Activated naive CD4-positive, alpha-beta T cell treated with anti-CD3 and anti-CD28 coated beads, Interleukin-2, amount 50 U/mL, for 24 hours (primary cell): ENCODE data around the gene HSD17B7.
A peak's percentile ranks its signal among the peaks of the same experiment; 100 is the strongest.
"Not testable (repeated sequence)": the region's sequence is repeated elsewhere in the genome, so short reads cannot be mapped to it uniquely, and the experiment has no call there.

Source experiments
- H3K27ac Mint-ChIP-seq: one replicate; pipeline ENCODE4 v1.8.0; 2021; ENCODE audit warnings: mild to moderate bottlenecking, mixed read lengths
- H3K27me3 Mint-ChIP-seq: one replicate; pipeline ENCODE4 v1.8.0; 2021; ENCODE audit warnings: mixed read lengths
- H3K36me3 Mint-ChIP-seq: one replicate; pipeline ENCODE4 v1.8.0; 2021; ENCODE audit warnings: mixed read lengths
- H3K4me1 Mint-ChIP-seq: one replicate; pipeline ENCODE4 v1.8.0; 2021; ENCODE audit warnings: mixed read lengths
- H3K4me3 Mint-ChIP-seq: one replicate; pipeline ENCODE4 v1.8.0; 2021; ENCODE audit warnings: mild to moderate bottlenecking, mixed read lengths
- H3K9me3 Mint-ChIP-seq: one replicate; pipeline ENCODE4 v1.8.0; 2021; ENCODE audit warnings: mixed read lengths

Gene HSD17B7

GRCh38 chr1:162790985-162791357 is 469 bp downstream of the HSD17B7 start:
- Mint-ChIP-seq H3K4me3 (peak overlapping the region; percentile 90), H3K27ac (peak overlapping the region; percentile 65)
- H3K27me3 Mint-ChIP-seq, H3K4me1 Mint-ChIP-seq, H3K9me3 Mint-ChIP-seq, H3K36me3 Mint-ChIP-seq: not testable (repeated sequence)

GRCh38 chr1:162794284-162794683 is 3.8 kb downstream of the HSD17B7 start:
- not testable (repeated sequence) for H3K27ac Mint-ChIP-seq, H3K4me3 Mint-ChIP-seq, H3K27me3 Mint-ChIP-seq, H3K9me3 Mint-ChIP-seq
- H3K36me3 Mint-ChIP-seq: peaks cover 11% of the 10 kb centered on the region
- H3K4me1 Mint-ChIP-seq: peaks cover 14% of the 10 kb centered on the region

GRCh38 chr1:162796617-162797279 is 6.2 kb downstream of the HSD17B7 start:
- not testable (repeated sequence) for H3K27me3 Mint-ChIP-seq, H3K4me3 Mint-ChIP-seq, H3K9me3 Mint-ChIP-seq, H3K27ac Mint-ChIP-seq
- Mint-ChIP-seq H3K36me3 (peaks cover 19% of the 10 kb centered on the region), H3K4me1 (peaks cover 14% of the 10 kb centered on the region)

- H3K9me3 Mint-ChIP-seq, H3K4me3 Mint-ChIP-seq, H3K27me3 Mint-ChIP-seq, H3K27ac Mint-ChIP-seq, H3K4me1 Mint-ChIP-seq: not testable (repeated sequence)
- peaks cover 25% of the 10 kb centered on the region for H3K36me3 Mint-ChIP-seq
Measured at GRCh38 chr1:162799995-162800830, 9.7 kb downstream of the HSD17B7 start.

- not testable (repeated sequence) for H3K27ac Mint-ChIP-seq, H3K9me3 Mint-ChIP-seq, H3K4me1 Mint-ChIP-seq, H3K27me3 Mint-ChIP-seq, H3K4me3 Mint-ChIP-seq
- peaks cover 27% of the 10 kb centered on the region for H3K36me3 Mint-ChIP-seq
Measured at GRCh38 chr1:162807503-162807902, 17.0 kb downstream of the HSD17B7 start.

- H3K9me3 Mint-ChIP-seq, H3K4me1 Mint-ChIP-seq: not testable (repeated sequence)
- peaks cover 11% of the 10 kb centered on the region for H3K36me3 Mint-ChIP-seq
Measured at GRCh38 chr1:162812357-162812756, 21.9 kb downstream of the HSD17B7 start.

GRCh38 chr1:162818136-162818535 is 27.6 kb downstream of the HSD17B7 start:
- not testable (repeated sequence) for H3K9me3 Mint-ChIP-seq, H3K36me3 Mint-ChIP-seq, H3K27ac Mint-ChIP-seq, H3K4me3 Mint-ChIP-seq
- H3K27me3 Mint-ChIP-seq: peaks cover 16% of the 10 kb centered on the region
- peaks cover 13% of the 10 kb centered on the region for H3K4me1 Mint-ChIP-seq

More at GRCh38 chr1:162812357-162812756, 21.9 kb downstream of the HSD17B7 start:
- H3K27ac Mint-ChIP-seq, H3K27me3 Mint-ChIP-seq, H3K4me3 Mint-ChIP-seq: not testable (repeated sequence)

- H3K36me3 Mint-ChIP-seq, H3K4me3 Mint-ChIP-seq, H3K27ac Mint-ChIP-seq, H3K9me3 Mint-ChIP-seq: not testable (repeated sequence)
- H3K4me1 Mint-ChIP-seq: peaks cover 15% of the 10 kb centered on the region
- H3K27me3 Mint-ChIP-seq: peaks cover 19% of the 10 kb centered on the region
Measured at GRCh38 chr1:162818666-162819065, 28.2 kb downstream of the HSD17B7 start.

GRCh38 chr1:162822391-162823200 is 32.1 kb downstream of the HSD17B7 start:
- peaks cover 15% of the 10 kb centered on the region for H3K4me1 Mint-ChIP-seq
- no peak overlapping the region for H3K27ac Mint-ChIP-seq
- H3K27me3 Mint-ChIP-seq: peaks cover 35% of the 10 kb centered on the region
- no peaks in the 10 kb centered on the region for H3K9me3 Mint-ChIP-seq
- H3K36me3 Mint-ChIP-seq: peaks cover 6% of the 10 kb centered on the region
- peak overlapping the region; percentile 60 for H3K4me3 Mint-ChIP-seq

GRCh38 chr1:162823231-162823630 is 32.7 kb downstream of the HSD17B7 start:
- no peaks in the 10 kb centered on the region for H3K9me3 Mint-ChIP-seq
- H3K4me3 Mint-ChIP-seq: no peak overlapping the region
- H3K27me3 Mint-ChIP-seq: peaks cover 34% of the 10 kb centered on the region
- peaks cover 15% of the 10 kb centered on the region for H3K4me1 Mint-ChIP-seq
- H3K36me3 Mint-ChIP-seq: peaks cover 6% of the 10 kb centered on the region
- H3K27ac Mint-ChIP-seq: no peak overlapping the region

GRCh38 chr1:162823771-162824525 is 33.4 kb downstream of the HSD17B7 start:
- peaks cover 15% of the 10 kb centered on the region for H3K4me1 Mint-ChIP-seq
- no peaks in the 10 kb centered on the region for H3K9me3 Mint-ChIP-seq
- peaks cover 38% of the 10 kb centered on the region for H3K27me3 Mint-ChIP-seq
- H3K27ac Mint-ChIP-seq: no peak overlapping the region
- H3K36me3 Mint-ChIP-seq: peaks cover 6% of the 10 kb centered on the region
- H3K4me3 Mint-ChIP-seq: no peak overlapping the region

GRCh38 chr1:162829268-162829667 is 38.8 kb downstream of the HSD17B7 start:
- H3K4me1 Mint-ChIP-seq: no peaks in the 10 kb centered on the region
- H3K27me3 Mint-ChIP-seq: peaks cover 25% of the 10 kb centered on the region
- no peaks in the 10 kb centered on the region for H3K9me3 Mint-ChIP-seq
- H3K27ac Mint-ChIP-seq: no peak overlapping the region
- peaks cover 2% of the 10 kb centered on the region for H3K36me3 Mint-ChIP-seq
- no peak overlapping the region for H3K4me3 Mint-ChIP-seq

GRCh38 chr1:162832470-162832869 is 42.0 kb downstream of the HSD17B7 start:
- Mint-ChIP-seq H3K36me3 (no peaks in the 10 kb centered on the region), H3K4me1 (peaks cover 6% of the 10 kb centered on the region), H3K4me3 (no peak overlapping the region), H3K27me3 (peaks cover 13% of the 10 kb centered on the region), H3K9me3 (no peaks in the 10 kb centered on the region), H3K27ac (no peak overlapping the region)

GRCh38 chr1:162835157-162835899 is 44.8 kb downstream of the HSD17B7 start:
- Mint-ChIP-seq H3K36me3 (peaks cover 6% of the 10 kb centered on the region), H3K27me3 (peaks cover 2% of the 10 kb centered on the region), H3K9me3 (peaks cover 6% of the 10 kb centered on the region), H3K4me3 (no peak overlapping the region), H3K27ac (no peak overlapping the region), H3K4me1 (peaks cover 6% of the 10 kb centered on the region)

- H3K36me3 Mint-ChIP-seq: peaks cover 6% of the 10 kb centered on the region
- peaks cover 9% of the 10 kb centered on the region for H3K27me3 Mint-ChIP-seq
- H3K4me1 Mint-ChIP-seq: peaks cover 6% of the 10 kb centered on the region
- peaks cover 6% of the 10 kb centered on the region for H3K9me3 Mint-ChIP-seq
- no peak overlapping the region for H3K27ac Mint-ChIP-seq
- H3K4me3 Mint-ChIP-seq: no peak overlapping the region
Measured at GRCh38 chr1:162838863-162839262, 48.4 kb downstream of the HSD17B7 start.
